ENCODE results near the gene ADH6. TPM values are rescaled to one million over a fixed set of nuclear protein-coding genes. Genes with fewer than 3 reads are reported as not detected.

ADH6 gene
- total and polyA plus RNA-seq, 2 of the 8 experiments (the other 6 are each of a cell fraction or from before 2014, with no cell fraction given) = not detected

DNA sequence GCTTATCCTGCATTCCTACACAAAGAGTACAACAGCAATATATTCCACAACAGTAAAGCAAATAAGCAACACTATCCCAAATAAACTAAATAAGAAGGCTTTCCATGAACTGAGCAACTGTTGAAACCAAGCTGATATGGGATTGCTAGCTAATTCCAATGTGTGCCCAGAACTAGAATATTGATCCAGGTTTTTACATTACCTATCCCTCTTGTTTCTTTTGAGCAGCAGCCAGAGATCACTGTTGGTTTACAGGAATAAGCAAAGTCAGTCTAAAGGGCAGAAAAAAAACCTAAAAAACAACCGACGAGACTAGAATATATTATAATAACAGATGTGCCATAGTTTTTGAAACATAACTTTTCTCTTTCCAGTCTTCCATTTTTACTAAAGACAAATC lies 52.5 kb downstream of the ADH6 start (continued):
- TF ChIP-seq SUZ12 (IDR thresholded peaks at IDR 0.05; ENCODE audit: low read length) (no peak), PHF8 (conservative IDR thresholded peaks at IDR 0.05; ENCODE audit: low read depth, low read length) (no peak), CBX8 (IDR thresholded peaks at IDR 0.05; ENCODE audit: borderline replicate concordance, low read depth, low read length) (no peak), KDM4A (IDR thresholded peaks at IDR 0.05; ENCODE audit: low read depth, low read length, severe bottlenecking) (no peak)
- TF ChIP-seq, protein P1, sequence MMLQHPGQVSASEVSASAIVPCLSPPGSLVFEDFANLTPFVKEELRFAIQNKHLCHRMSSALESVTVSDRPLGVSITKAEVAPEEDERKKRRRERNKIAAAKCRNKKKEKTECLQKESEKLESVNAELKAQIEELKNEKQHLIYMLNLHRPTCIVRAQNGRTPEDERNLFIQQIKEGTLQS (IDR thresholded peaks at IDR 0.05; ENCODE audit: insufficient read depth, low read depth, low read length) = no peak
